Peyer's patch (tissue), 4 donors: ENCODE measurements around the gene TMEM108. TPM values are rescaled to one million over a fixed set of nuclear protein-coding genes. Genes with fewer than 3 reads are reported as not detected.
A peak's percentile ranks its signal among the peaks of the same experiment; 100 is the strongest.

Experiments used
- DNase-seq, 3 donors: peaks; one replicate each; pipeline ENCODE4 v3.0.0-alpha.2; 2017 to 2019
- H3K27ac ChIP-seq, 4 donors: fragments of 200-600 bp; sonication (generic); one replicate each; pipeline ENCODE4 v1.5.1; 2016 to 2019
- H3K27me3 ChIP-seq, 2 donors: fragments of 200-600 bp; sonication (generic); one replicate each; pipeline ENCODE4 v1.5.1; 2019
- H3K36me3 ChIP-seq, 3 donors: fragments of 200-600 bp; sonication (generic); one replicate each; pipeline ENCODE4 v1.5.1; 2016 to 2019
- H3K4me1 ChIP-seq, 4 donors: fragments of 200-600 bp; sonication (generic); one replicate each; pipeline ENCODE4 v1.5.1; 2016 to 2019
- H3K4me3 ChIP-seq, 4 donors: fragments of 200-600 bp; sonication (generic); 1 replicate in 3 of 4; 2 replicates in 1 of 4; pipeline ENCODE4 v1.5.1; 2016 to 2019; ENCODE audit warnings: mild to moderate bottlenecking in 1 of 4
- H3K9me3 ChIP-seq, 4 donors: fragments of 200-600 bp; sonication (generic); one replicate each; pipeline ENCODE4 v1.5.1; 2016 to 2019; ENCODE audit warnings: mild to moderate bottlenecking in 1 of 4
- POLR2A ChIP-seq, 2 donors: fragments of 450-650 bp; IDR thresholded peaks; one replicate each; pipeline ENCODE4 v1.5.1; 2017; ENCODE audit warnings: antibody characterized with exemption in 2 of 2, mild to moderate bottlenecking in 2 of 2, moderate library complexity in 2 of 2
- total RNA-seq, 4 donors: library from RNA; depleted of rRNA; stranded (reverse); fragments of >200 nt; gene quantifications; one replicate each; pipeline ENCODE4 v1.1.0, GENCODE V29; 2016
- TF ChIP-seq, protein P1 (sequence below), 6 experiments: fragments of 450-650 bp in 4 of 6; fragments of 200-600 bp in 2 of 6; sonication (generic) in 1 of 6; IDR thresholded peaks; one replicate each; pipeline ENCODE4 v1.5.1; 2017 to 2019; ENCODE audit warnings: antibody characterized with exemption in 6 of 6, mild to moderate bottlenecking in 3 of 6, moderate library complexity in 1 of 6

Gene TMEM108
- total RNA-seq, 4 donors from 2014 or later = 1.4 to 1.7 TPM; not detected in 2

DNA sequence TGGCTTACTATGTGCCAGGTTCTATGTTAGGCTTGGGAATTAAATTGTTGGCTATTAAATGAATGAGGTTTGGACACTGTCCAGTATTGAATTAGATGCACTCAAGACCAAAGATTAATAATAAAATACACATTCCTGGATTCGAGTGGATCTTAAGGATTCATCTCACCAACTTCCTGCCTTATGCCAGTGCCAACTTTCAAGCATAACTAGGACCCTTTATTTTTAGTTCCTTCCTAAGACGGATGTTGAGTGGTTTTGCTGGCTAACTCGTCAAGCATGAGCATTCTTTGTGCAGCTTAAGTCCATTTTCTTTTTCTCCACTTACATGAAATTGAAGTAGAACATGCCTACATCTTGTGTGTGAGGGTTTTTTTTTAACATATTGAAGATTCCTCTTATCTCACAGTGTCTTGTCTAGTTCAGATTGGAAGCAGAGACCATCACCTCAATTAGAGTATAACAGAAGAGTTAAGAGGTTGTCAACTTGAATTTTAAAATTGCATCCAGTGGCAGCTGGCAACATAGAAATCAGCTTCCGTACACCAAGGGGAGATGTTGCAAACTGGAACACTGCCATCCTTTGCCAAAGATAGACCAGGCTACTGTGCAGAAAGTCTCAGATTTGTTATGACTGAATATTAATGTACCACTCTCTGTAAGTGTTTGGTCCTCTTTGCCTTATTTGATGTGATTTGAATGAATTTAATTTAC, 255.4 kb downstream of the TMEM108 start:
- no peak for DNase-seq
- Histone ChIP-seq H3K27me3 (no peaks in the 10 kb centered on the region), H3K4me3 (no peak overlapping the region), H3K27ac (no peak overlapping the region), H3K9me3 (no peaks in the 10 kb centered on the region), H3K4me1 (no peaks in the 10 kb centered on the region), H3K36me3 (no peaks in the 10 kb centered on the region)
- TF ChIP-seq, protein P1, sequence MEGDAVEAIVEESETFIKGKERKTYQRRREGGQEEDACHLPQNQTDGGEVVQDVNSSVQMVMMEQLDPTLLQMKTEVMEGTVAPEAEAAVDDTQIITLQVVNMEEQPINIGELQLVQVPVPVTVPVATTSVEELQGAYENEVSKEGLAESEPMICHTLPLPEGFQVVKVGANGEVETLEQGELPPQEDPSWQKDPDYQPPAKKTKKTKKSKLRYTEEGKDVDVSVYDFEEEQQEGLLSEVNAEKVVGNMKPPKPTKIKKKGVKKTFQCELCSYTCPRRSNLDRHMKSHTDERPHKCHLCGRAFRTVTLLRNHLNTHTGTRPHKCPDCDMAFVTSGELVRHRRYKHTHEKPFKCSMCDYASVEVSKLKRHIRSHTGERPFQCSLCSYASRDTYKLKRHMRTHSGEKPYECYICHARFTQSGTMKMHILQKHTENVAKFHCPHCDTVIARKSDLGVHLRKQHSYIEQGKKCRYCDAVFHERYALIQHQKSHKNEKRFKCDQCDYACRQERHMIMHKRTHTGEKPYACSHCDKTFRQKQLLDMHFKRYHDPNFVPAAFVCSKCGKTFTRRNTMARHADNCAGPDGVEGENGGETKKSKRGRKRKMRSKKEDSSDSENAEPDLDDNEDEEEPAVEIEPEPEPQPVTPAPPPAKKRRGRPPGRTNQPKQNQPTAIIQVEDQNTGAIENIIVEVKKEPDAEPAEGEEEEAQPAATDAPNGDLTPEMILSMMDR (IDR thresholded peaks at IDR 0.05) = no peak
- no peak for TF ChIP-seq POLR2A (IDR thresholded peaks at IDR 0.05)

DNA sequence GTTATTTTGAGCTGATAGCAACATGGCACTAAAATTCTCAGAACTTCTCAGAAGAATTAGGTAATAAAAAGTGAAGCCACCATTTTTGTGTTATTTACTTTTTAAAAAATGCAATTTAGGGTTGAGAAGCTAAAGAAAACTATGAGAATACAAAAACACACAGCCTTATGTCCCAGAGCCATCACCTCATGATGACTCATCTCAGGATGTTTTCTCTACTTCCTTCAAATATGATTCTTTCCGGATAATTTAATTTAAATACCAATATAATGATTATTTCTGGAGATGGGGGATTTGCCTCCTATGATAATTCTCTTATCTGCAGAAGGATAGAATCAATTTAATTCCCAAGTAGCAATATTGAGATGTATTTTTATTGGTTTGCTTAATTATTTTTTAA, 256.1 kb downstream of the TMEM108 start:
- no peaks in the 10 kb centered on the region for H3K9me3 ChIP-seq
- H3K27me3 ChIP-seq = no peaks in the 10 kb centered on the region
- no peak for TF ChIP-seq POLR2A (IDR thresholded peaks at IDR 0.05)
- TF ChIP-seq, protein P1 (IDR thresholded peaks at IDR 0.05) = no peak
- H3K4me3 ChIP-seq = no peak overlapping the region
- H3K4me1 ChIP-seq = no peaks in the 10 kb centered on the region
- DNase-seq = no peak
- no peaks in the 10 kb centered on the region for H3K36me3 ChIP-seq
- no peak overlapping the region for H3K27ac ChIP-seq

DNA sequence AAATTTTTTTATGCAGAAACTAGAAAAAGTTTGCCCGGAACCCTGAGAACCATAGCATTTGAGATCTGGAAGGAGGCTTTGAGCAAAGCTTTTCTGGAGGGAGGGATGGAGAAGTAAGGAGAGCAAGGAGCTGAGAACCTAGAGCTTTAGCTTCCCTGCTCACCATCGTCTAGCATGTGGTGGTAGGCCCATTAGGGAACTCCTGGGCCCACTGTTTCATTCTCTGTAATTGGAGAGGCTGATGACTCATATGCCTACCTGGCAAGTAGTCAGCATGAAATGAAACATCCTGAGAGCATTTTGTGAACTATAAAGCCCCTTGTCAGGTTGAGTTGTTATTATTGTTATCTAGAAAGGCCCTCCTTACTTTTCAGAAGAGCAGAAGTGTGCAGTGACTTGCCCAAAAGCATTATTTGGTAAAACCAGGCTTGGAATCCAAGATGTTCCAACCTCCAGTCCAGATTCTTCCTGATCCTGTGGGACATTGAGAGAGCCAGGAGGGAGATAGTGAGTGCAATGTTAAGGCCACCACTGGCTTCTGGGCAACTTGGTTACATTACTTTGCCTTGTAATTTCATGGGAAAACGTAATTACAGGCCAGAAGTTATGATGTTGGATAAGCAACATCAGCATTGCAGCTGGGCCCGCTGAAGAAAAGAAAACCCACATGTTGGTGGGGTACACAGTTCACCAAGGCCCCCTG, 257.2 kb downstream of the TMEM108 start:
- no peak for TF ChIP-seq POLR2A (IDR thresholded peaks at IDR 0.05)
- TF ChIP-seq, protein P1 (IDR thresholded peaks at IDR 0.05) = no peak
- H3K9me3 ChIP-seq = no peaks in the 10 kb centered on the region
- no peak for DNase-seq
- no peak overlapping the region for H3K4me3 ChIP-seq
- no peaks in the 10 kb centered on the region for H3K36me3 ChIP-seq
- H3K27me3 ChIP-seq = no peaks in the 10 kb centered on the region
- H3K4me1 ChIP-seq = no peaks in the 10 kb centered on the region
- H3K27ac ChIP-seq = no peak overlapping the region

DNA sequence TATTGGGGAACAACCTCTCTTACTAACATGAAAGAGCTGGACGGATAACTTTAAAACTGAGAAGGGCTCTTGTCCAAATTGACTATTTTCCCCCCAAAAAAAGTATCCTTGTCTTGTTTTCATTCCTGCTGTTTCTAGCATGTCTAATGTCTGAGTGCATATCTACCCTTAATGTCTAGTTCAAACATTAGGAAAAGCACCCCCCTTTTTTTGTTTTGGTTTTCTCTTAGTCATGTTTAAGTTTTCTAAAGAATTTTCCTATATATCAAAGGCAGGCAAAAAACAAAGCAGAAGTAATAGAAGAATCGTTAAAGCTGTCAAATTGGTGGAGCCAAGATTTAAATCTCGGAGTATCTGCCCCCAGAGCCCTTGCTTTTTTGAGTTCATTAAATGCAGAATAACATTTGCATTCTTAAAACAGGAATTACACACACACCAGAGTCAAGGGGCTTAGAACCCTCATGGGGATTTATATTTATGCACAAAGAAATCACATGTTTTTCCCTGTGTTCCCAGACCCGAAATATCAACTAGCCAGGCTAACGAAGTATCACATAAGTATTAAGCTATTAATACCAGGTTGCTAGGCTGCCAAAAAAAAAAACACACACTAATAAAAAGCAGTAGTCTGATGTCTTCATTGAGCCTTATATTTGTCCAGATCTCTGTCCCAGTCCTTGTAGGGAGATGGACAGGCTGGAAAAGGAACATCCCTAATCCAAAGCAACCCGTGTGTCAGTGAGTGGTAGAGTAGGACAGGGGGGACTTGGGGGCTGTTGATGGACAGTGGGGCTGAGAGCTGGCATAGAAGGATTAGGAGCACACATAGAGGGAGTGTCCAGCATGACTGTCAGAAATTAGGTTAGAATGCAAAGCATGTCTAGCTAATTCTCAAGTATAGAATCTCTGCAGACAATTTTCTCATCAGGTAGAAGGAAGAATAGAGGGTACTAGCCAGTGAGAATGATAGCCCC, 258.0 kb downstream of the TMEM108 start:
- H3K4me1 ChIP-seq = no peaks in the 10 kb centered on the region
- H3K27ac ChIP-seq = peak overlapping the region in 1 of 4 donors; percentile 2
- TF ChIP-seq, protein P1 (IDR thresholded peaks at IDR 0.05) = no peak
- no peak for TF ChIP-seq POLR2A (IDR thresholded peaks at IDR 0.05)
- DNase-seq = no peak
- H3K27me3 ChIP-seq = no peaks in the 10 kb centered on the region
- H3K36me3 ChIP-seq = no peaks in the 10 kb centered on the region
- H3K4me3 ChIP-seq = no peak overlapping the region
- H3K9me3 ChIP-seq = no peaks in the 10 kb centered on the region

DNA sequence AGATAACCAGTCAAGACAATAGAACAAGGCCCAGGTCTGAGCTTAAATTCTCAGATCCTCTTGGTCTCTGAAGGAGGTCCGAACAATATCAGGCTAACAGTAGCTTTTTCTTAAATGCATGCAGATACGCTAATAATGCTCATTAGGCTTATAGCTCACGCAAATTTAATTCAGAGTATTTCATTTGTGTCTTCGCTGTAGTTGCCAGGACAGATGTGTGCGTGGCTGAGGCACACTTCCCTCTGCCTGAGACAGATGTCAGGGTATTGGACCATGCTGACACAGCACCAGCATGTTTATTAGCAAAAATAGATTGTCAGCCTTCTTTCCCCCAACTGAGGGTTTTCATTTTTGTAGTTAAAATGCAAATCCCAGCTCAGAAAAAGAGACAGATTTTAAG, 258.8 kb downstream of the TMEM108 start:
- DNase-seq = no peak
- H3K4me3 ChIP-seq = no peak overlapping the region
- H3K36me3 ChIP-seq = no peaks in the 10 kb centered on the region
- no peaks in the 10 kb centered on the region for H3K9me3 ChIP-seq
- no peaks in the 10 kb centered on the region for H3K4me1 ChIP-seq
- H3K27ac ChIP-seq = peak overlapping the region in 1 of 4 donors; percentile 2
- TF ChIP-seq, protein P1 (IDR thresholded peaks at IDR 0.05) = no peak
- no peak for TF ChIP-seq POLR2A (IDR thresholded peaks at IDR 0.05)
- H3K27me3 ChIP-seq = no peaks in the 10 kb centered on the region
